ENCODE measurements around the gene TMEM17. TPM values are rescaled to one million over a fixed set of nuclear protein-coding genes. Genes with fewer than 3 reads are reported as not detected.

The TMEM17 gene
- total RNA-seq, 1 experiment from 2014 or later, result 3.2 TPM

- ChIA-PET CTCF (interaction anchor here (1.4 kb wide), 1 partner anchor 9 kb away, joined by 4 read pairs; no protein-coding TSS in a partner anchor), POLR2A (interaction anchor here (0.7 to 1.2 kb wide), 3 partner anchors 11 to 111 kb away, joined by 3 to 5 read pairs (median 3); partner anchors contain the start of gene TMEM17), RAD21 (ENCODE audit: low non-redundant PET in 1 of 2, low total read pairs in 2 of 2, uncharacterized antibody in 2 of 2, unreplicated experiment in 2 of 2) (no interaction called here)
- Histone ChIP-seq H3K27ac (ENCODE audit: low read depth, low read length) (no peak overlapping the region), H2AFZ (ENCODE audit: low read depth, low read length, poor library complexity, severe bottlenecking) (no peak overlapping the region), H3K79me2 (ENCODE audit: insufficient read depth, low read length) (no peaks in the 10 kb centered on the region), H3K9me2 (ENCODE audit: insufficient read depth) (no peaks in the 10 kb centered on the region; the same call in 1 of the 2 replicates), H3K9me3 (ENCODE audit: control insufficient read depth in 1 of 2, insufficient read depth in 1 of 2, low read depth in 1 of 2, low read length in 2 of 2) (no peaks in the 10 kb centered on the region), H3K4me1 (ENCODE audit: control insufficient read depth in 1 of 2, insufficient read depth in 2 of 2, low read length in 2 of 2) (peaks cover 37 to 60% of the 10 kb centered on the region in 2 experiments), H3K4me2 (ENCODE audit: low read length) (no peak overlapping the region), H3K9ac (ENCODE audit: low read length) (no peak overlapping the region), H3K36me3 (ENCODE audit: control insufficient read depth in 1 of 2, insufficient read depth in 2 of 2, low read length in 2 of 2) (no peaks in the 10 kb centered on the region), H4K20me1 (ENCODE audit: insufficient read depth) (no peaks in the 10 kb centered on the region), H3K27me3 (ENCODE audit: insufficient read depth, low read length) (no peaks in the 10 kb centered on the region), H3K4me3 (replicated peaks in 1 of 2; ENCODE audit: low read depth in 1 of 2, low read length in 2 of 2) (no peak overlapping the region)
- no peak for ATAC-seq
- intact Hi-C loops (cut with micrococcal nuclease), result no loop called here
- no peak for TF ChIP-seq MAX (IDR thresholded peaks at IDR 0.05)
- TF ChIP-seq POLR2AphosphoS5 (IDR thresholded peaks at IDR 0.05; ENCODE audit: low read depth, low read length), result no peak
- TF ChIP-seq ZFX (IDR thresholded peaks at IDR 0.05), result no peak
- no peak for TF ChIP-seq SRF (IDR thresholded peaks at IDR 0.05; ENCODE audit: low read depth)
- TF ChIP-seq FOSL1 (IDR thresholded peaks at IDR 0.05; ENCODE audit: low read depth), result no peak
- TF ChIP-seq JUND (IDR thresholded peaks at IDR 0.05), result no peak
- no peak for TF ChIP-seq EZH2phosphoT487 (IDR thresholded peaks at IDR 0.05; ENCODE audit: borderline replicate concordance)
- TF ChIP-seq ZBTB33 (IDR thresholded peaks at IDR 0.05; ENCODE audit: extremely low read depth, insufficient replicate concordance, low read length), result no peak
- TF ChIP-seq YY1 (IDR thresholded peaks at IDR 0.05; ENCODE audit: extremely low read depth, insufficient replicate concordance, low read depth, low read length), result no peak
- no peak for TF ChIP-seq REST (IDR thresholded peaks at IDR 0.05; ENCODE audit: low read depth)
- no peak for TF ChIP-seq EGR1 (IDR thresholded peaks at IDR 0.05; ENCODE audit: low read depth)
- TF ChIP-seq POLR2A (IDR thresholded peaks at IDR 0.05; ENCODE audit: borderline replicate concordance, extremely low read depth, insufficient read depth, insufficient read length), result no peak
- no peak for TF ChIP-seq ZNF274 (IDR thresholded peaks at IDR 0.05; ENCODE audit: low read depth, low read length)
- no peak for TF ChIP-seq CBX3 (IDR thresholded peaks at IDR 0.05; ENCODE audit: low read depth)
- no peak for TF ChIP-seq ELF1 (IDR thresholded peaks at IDR 0.05; ENCODE audit: borderline replicate concordance, low read depth)
- TF ChIP-seq ATF3 (IDR thresholded peaks at IDR 0.05), result no peak
- TF ChIP-seq CEBPB (IDR thresholded peaks at IDR 0.05; ENCODE audit: low read depth), result no peak
- BruUV-seq (replicated peaks), result no TSS peak
- no peak for DNase-seq (ENCODE audit: low read depth, low spot score)
These were observed 39.5 kb downstream of the TMEM17 start for GRCh38 chr2:62466503-62466854.
